GM12891 (cell line): ENCODE measurements around the gene IRX3.

Source experiments
- POLR2A ChIP-seq: IDR thresholded peaks from 2 replicates; pipeline ENCODE4 v1.6.1; 2011; ENCODE audit warnings: low read depth, low read length, control low read depth
- POLR2AphosphoS5 ChIP-seq: IDR thresholded peaks from 2 replicates; pipeline ENCODE4 v1.6.1; 2011; ENCODE audit warnings: low read depth, low read length, control low read depth
- POU2F2 ChIP-seq: IDR thresholded peaks from 2 replicates; pipeline ENCODE4 v1.6.1; 2011; ENCODE audit warnings: low read depth, mild to moderate bottlenecking, control low read depth, low read length, moderate library complexity
- SPI1 ChIP-seq: IDR thresholded peaks from 2 replicates; pipeline ENCODE4 v1.6.1; 2011; ENCODE audit warnings: low read depth, low read length, control low read depth

- no peak for TF ChIP-seq POLR2A
- no peak for TF ChIP-seq POLR2AphosphoS5
- TF ChIP-seq SPI1 = no peak
- no peak for TF ChIP-seq POU2F2
Observed at GRCh38 chr16:54282202-54282927, 4.2 kb downstream of the IRX3 start.
